ENCODE results near the gene PFN4.
"Not testable (repeated sequence)": the region's sequence is repeated elsewhere in the genome, so short reads cannot be mapped to it uniquely, and the experiment has no call there.

The PFN4 gene

GRCh38 chr2:24123195-24123921 lies at the start of gene PFN4, which contains the start of gene FAM228B:
PFN4 (minus strand) TSS chr2:24123334; CDS start chr2:24122535, 799 bp downstream.
FAM228B (plus strand) TSS chr2:24123469; CDS start chr2:24124362, 893 bp downstream.
- peak; percentile 48 for DNase-seq (ENCODE audit: low read depth)

GRCh38 chr2:24169023-24169422 lies 45.9 kb upstream of the PFN4 start:
- DNase-seq (ENCODE audit: low read depth) = no peak

- no peak for DNase-seq (ENCODE audit: low read depth)
Observed at GRCh38 chr2:24164416-24164973, 41.4 kb upstream of the PFN4 start.

GRCh38 chr2:24163601-24164000 lies 40.5 kb upstream of the PFN4 start:
- DNase-seq (ENCODE audit: low read depth) = no peak

- DNase-seq (ENCODE audit: low read depth) = no peak
Observed at GRCh38 chr2:24163186-24163585, 40.1 kb upstream of the PFN4 start.

GRCh38 chr2:24162494-24162893 lies 39.4 kb upstream of the PFN4 start:
- no peak for DNase-seq (ENCODE audit: low read depth)

GRCh38 chr2:24160761-24161160 lies 37.6 kb upstream of the PFN4 start:
- no peak for DNase-seq (ENCODE audit: low read depth)

- no peak for DNase-seq (ENCODE audit: low read depth)
Observed at GRCh38 chr2:24159708-24160107, 36.6 kb upstream of the PFN4 start.

GRCh38 chr2:24158131-24158530 lies 35.0 kb upstream of the PFN4 start:
- no peak for DNase-seq (ENCODE audit: low read depth)

- no peak for DNase-seq (ENCODE audit: low read depth)
Observed at GRCh38 chr2:24153478-24153877, 30.3 kb upstream of the PFN4 start.

GRCh38 chr2:24152413-24153197 lies 29.5 kb upstream of the PFN4 start:
- DNase-seq (ENCODE audit: low read depth) = no peak

GRCh38 chr2:24147364-24147763 lies 24.2 kb upstream of the PFN4 start:
- no peak for DNase-seq (ENCODE audit: low read depth)

GRCh38 chr2:24140305-24140704 lies 17.2 kb upstream of the PFN4 start:
- not testable (repeated sequence) for DNase-seq (ENCODE audit: low read depth)

GRCh38 chr2:24132543-24132942 lies 9.4 kb upstream of the PFN4 start:
- no peak for DNase-seq (ENCODE audit: low read depth)

- DNase-seq (ENCODE audit: low read depth) = no peak
Observed at GRCh38 chr2:24125956-24126355, 2.8 kb upstream of the PFN4 start.

GRCh38 chr2:24123922-24124580 lies 917 bp upstream of the PFN4 start:
- no peak for DNase-seq (ENCODE audit: low read depth)

GRCh38 chr2:24122366-24123194 lies 554 bp downstream of the PFN4 start:
- no peak for DNase-seq (ENCODE audit: low read depth)

- no peak for DNase-seq (ENCODE audit: low read depth)
Observed at GRCh38 chr2:24121469-24121868, 1.7 kb downstream of the PFN4 start.

GRCh38 chr2:24121066-24121465 lies 2.1 kb downstream of the PFN4 start:
- no peak for DNase-seq (ENCODE audit: low read depth)

GRCh38 chr2:24117902-24118301 lies 5.2 kb downstream of the PFN4 start:
- DNase-seq (ENCODE audit: low read depth) = no peak

- no peak for DNase-seq (ENCODE audit: low read depth)
Observed at GRCh38 chr2:24115057-24115456, 8.1 kb downstream of the PFN4 start.

Measured in stimulated activated CD8-positive, alpha-beta memory T cell treated with anti-CD3 and anti-CD28 coated beads, Interleukin-12 subunit alpha, Interleukin-12 subunit beta, amount 100 ng/mL, for 4 hours (primary cell).